ENCODE results near the gene DENND1A. TPM values are rescaled to one million over a fixed set of nuclear protein-coding genes. Genes with fewer than 3 reads are reported as not detected.

The DENND1A gene
- total and polyA plus RNA-seq, 9 donors: 9.3 to 16.0 (median 13.8) TPM

- DNase-seq: no peak
- Histone ChIP-seq H3K4me3 (ENCODE audit: low read length) (no peak overlapping the region), H3K9me3 (replicated peaks; ENCODE audit: control insufficient read depth, low read depth, low read length) (no peaks in the 10 kb centered on the region), H3K4me1 (ENCODE audit: control insufficient read depth, insufficient read depth, low read length) (no peaks in the 10 kb centered on the region), H3K36me3 (ENCODE audit: control insufficient read depth, insufficient read depth, low read length) (peaks cover 14% of the 10 kb centered on the region), H3K27ac (ENCODE audit: low read length) (no peak overlapping the region), H3K27me3 (ENCODE audit: control insufficient read depth, insufficient read depth, low read length) (no peaks in the 10 kb centered on the region)
- 100% methylated on average over 1 of the region's 3 CpGs for WGBS (ENCODE audit: insufficient coverage)
Observed at GRCh38 chr9:123757960-123758359, 172.0 kb downstream of the DENND1A start.

GRCh38 chr9:123757547-123757946, 172.4 kb downstream of the DENND1A start:
- DNase-seq: no peak
- H3K27me3 ChIP-seq (ENCODE audit: control insufficient read depth, insufficient read depth, low read length): no peaks in the 10 kb centered on the region

GRCh38 chr9:123756484-123757106, 173.3 kb downstream of the DENND1A start:
- DNase-seq: no peak
- Histone ChIP-seq H3K27ac (ENCODE audit: low read length) (no peak overlapping the region), H3K27me3 (ENCODE audit: control insufficient read depth, insufficient read depth, low read length) (no peaks in the 10 kb centered on the region), H3K9me3 (replicated peaks; ENCODE audit: control insufficient read depth, low read depth, low read length) (no peaks in the 10 kb centered on the region), H3K4me3 (ENCODE audit: low read length) (no peak overlapping the region), H3K36me3 (ENCODE audit: control insufficient read depth, insufficient read depth, low read length) (peaks cover 14% of the 10 kb centered on the region), H3K4me1 (ENCODE audit: control insufficient read depth, insufficient read depth, low read length) (no peaks in the 10 kb centered on the region)
- no CpG with 5 or more reads among the region's 4 CpGs for WGBS (ENCODE audit: insufficient coverage)

More at GRCh38 chr9:123757547-123757946, 172.4 kb downstream of the DENND1A start:
- Histone ChIP-seq H3K4me3 (ENCODE audit: low read length) (no peak overlapping the region), H3K27ac (ENCODE audit: low read length) (no peak overlapping the region), H3K9me3 (replicated peaks; ENCODE audit: control insufficient read depth, low read depth, low read length) (no peaks in the 10 kb centered on the region), H3K4me1 (ENCODE audit: control insufficient read depth, insufficient read depth, low read length) (no peaks in the 10 kb centered on the region), H3K36me3 (ENCODE audit: control insufficient read depth, insufficient read depth, low read length) (peaks cover 14% of the 10 kb centered on the region)
- 44% methylated on average over 2 of the region's 6 CpGs for WGBS (ENCODE audit: insufficient coverage)

GRCh38 chr9:123753669-123754258, 176.2 kb downstream of the DENND1A start:
- Histone ChIP-seq H3K36me3 (ENCODE audit: control insufficient read depth, insufficient read depth, low read length) (peaks cover 14% of the 10 kb centered on the region), H3K4me3 (ENCODE audit: low read length) (no peak overlapping the region), H3K27ac (ENCODE audit: low read length) (no peak overlapping the region), H3K27me3 (ENCODE audit: control insufficient read depth, insufficient read depth, low read length) (no peaks in the 10 kb centered on the region), H3K4me1 (ENCODE audit: control insufficient read depth, insufficient read depth, low read length) (peaks cover 3% of the 10 kb centered on the region), H3K9me3 (replicated peaks; ENCODE audit: control insufficient read depth, low read depth, low read length) (no peaks in the 10 kb centered on the region)
- 76% methylated on average over 2 of the region's 2 CpGs for WGBS (ENCODE audit: insufficient coverage)
- no peak for DNase-seq

- no CpG with 5 or more reads among the region's 1 CpG for WGBS (ENCODE audit: insufficient coverage)
Observed at GRCh38 chr9:123753016-123753415, 176.9 kb downstream of the DENND1A start.

GRCh38 chr9:123749580-123750202, 180.2 kb downstream of the DENND1A start:
- no peaks in the 10 kb centered on the region for H3K36me3 ChIP-seq (ENCODE audit: control insufficient read depth, insufficient read depth, low read length)
- H3K9me3 ChIP-seq (replicated peaks; ENCODE audit: control insufficient read depth, low read depth, low read length): no peaks in the 10 kb centered on the region
- H3K27ac ChIP-seq (ENCODE audit: low read length): no peak overlapping the region
- DNase-seq: peak; percentile 30
- H3K4me1 ChIP-seq (ENCODE audit: control insufficient read depth, insufficient read depth, low read length): peaks cover 3% of the 10 kb centered on the region
- H3K4me3 ChIP-seq (ENCODE audit: low read length): no peak overlapping the region
- no peaks in the 10 kb centered on the region for H3K27me3 ChIP-seq (ENCODE audit: control insufficient read depth, insufficient read depth, low read length)
- 60% methylated on average over 1 of the region's 4 CpGs for WGBS (ENCODE audit: insufficient coverage)

More at GRCh38 chr9:123753016-123753415, 176.9 kb downstream of the DENND1A start:
- no peaks in the 10 kb centered on the region for H3K27me3 ChIP-seq (ENCODE audit: control insufficient read depth, insufficient read depth, low read length)
- H3K27ac ChIP-seq (ENCODE audit: low read length): no peak overlapping the region
- H3K4me3 ChIP-seq (ENCODE audit: low read length): no peak overlapping the region
- H3K4me1 ChIP-seq (ENCODE audit: control insufficient read depth, insufficient read depth, low read length): peaks cover 3% of the 10 kb centered on the region
- peaks cover 14% of the 10 kb centered on the region for H3K36me3 ChIP-seq (ENCODE audit: control insufficient read depth, insufficient read depth, low read length)
- H3K9me3 ChIP-seq (replicated peaks; ENCODE audit: control insufficient read depth, low read depth, low read length): no peaks in the 10 kb centered on the region
- DNase-seq: no peak

- H3K4me3 ChIP-seq (ENCODE audit: low read length): no peak overlapping the region
- no peaks in the 10 kb centered on the region for H3K27me3 ChIP-seq (ENCODE audit: control insufficient read depth, insufficient read depth, low read length)
- H3K36me3 ChIP-seq (ENCODE audit: control insufficient read depth, insufficient read depth, low read length): no peaks in the 10 kb centered on the region
- H3K4me1 ChIP-seq (ENCODE audit: control insufficient read depth, insufficient read depth, low read length): peaks cover 11% of the 10 kb centered on the region
- DNase-seq: no peak
- WGBS (ENCODE audit: insufficient coverage): no CpG with 5 or more reads among the region's 1 CpG
- H3K9me3 ChIP-seq (replicated peaks; ENCODE audit: control insufficient read depth, low read depth, low read length): no peaks in the 10 kb centered on the region
- H3K27ac ChIP-seq (ENCODE audit: low read length): no peak overlapping the region
Observed at GRCh38 chr9:123746765-123747164, 183.2 kb downstream of the DENND1A start.

- H3K36me3 ChIP-seq (ENCODE audit: control insufficient read depth, insufficient read depth, low read length): no peaks in the 10 kb centered on the region
- no peak overlapping the region for H3K27ac ChIP-seq (ENCODE audit: low read length)
- no peak overlapping the region for H3K4me3 ChIP-seq (ENCODE audit: low read length)
- H3K4me1 ChIP-seq (ENCODE audit: control insufficient read depth, insufficient read depth, low read length): peaks cover 12% of the 10 kb centered on the region
- no peak for DNase-seq
- H3K27me3 ChIP-seq (ENCODE audit: control insufficient read depth, insufficient read depth, low read length): no peaks in the 10 kb centered on the region
- WGBS (ENCODE audit: insufficient coverage): no CpG with 5 or more reads among the region's 1 CpG
- H3K9me3 ChIP-seq (replicated peaks; ENCODE audit: control insufficient read depth, low read depth, low read length): no peaks in the 10 kb centered on the region
Observed at GRCh38 chr9:123745933-123746332, 184.0 kb downstream of the DENND1A start.

- DNase-seq: no peak
- Histone ChIP-seq H3K4me3 (ENCODE audit: low read length) (no peak overlapping the region), H3K27ac (ENCODE audit: low read length) (no peak overlapping the region), H3K36me3 (ENCODE audit: control insufficient read depth, insufficient read depth, low read length) (no peaks in the 10 kb centered on the region), H3K9me3 (replicated peaks; ENCODE audit: control insufficient read depth, low read depth, low read length) (no peaks in the 10 kb centered on the region), H3K4me1 (ENCODE audit: control insufficient read depth, insufficient read depth, low read length) (peaks cover 12% of the 10 kb centered on the region), H3K27me3 (ENCODE audit: control insufficient read depth, insufficient read depth, low read length) (no peaks in the 10 kb centered on the region)
- no CpG with 5 or more reads among the region's 2 CpGs for WGBS (ENCODE audit: insufficient coverage)
Observed at GRCh38 chr9:123745451-123745850, 184.5 kb downstream of the DENND1A start.

- no CpG with 5 or more reads among the region's 4 CpGs for WGBS (ENCODE audit: insufficient coverage)
- DNase-seq: no peak
- no peaks in the 10 kb centered on the region for H3K9me3 ChIP-seq (replicated peaks; ENCODE audit: control insufficient read depth, low read depth, low read length)
- no peaks in the 10 kb centered on the region for H3K27me3 ChIP-seq (ENCODE audit: control insufficient read depth, insufficient read depth, low read length)
- H3K27ac ChIP-seq (ENCODE audit: low read length): no peak overlapping the region
- H3K4me3 ChIP-seq (ENCODE audit: low read length): no peak overlapping the region
- H3K4me1 ChIP-seq (ENCODE audit: control insufficient read depth, insufficient read depth, low read length): peaks cover 9% of the 10 kb centered on the region
- no peaks in the 10 kb centered on the region for H3K36me3 ChIP-seq (ENCODE audit: control insufficient read depth, insufficient read depth, low read length)
Observed at GRCh38 chr9:123743737-123744136, 186.2 kb downstream of the DENND1A start.

Data from muscle of leg (tissue), 11 donors.